Right atrium auricular region (tissue), 2 donors: ENCODE measurements around the gene PRM3. TPM values are rescaled to one million over a fixed set of nuclear protein-coding genes. Genes with fewer than 3 reads are reported as not detected.

Experiments
- DNase-seq: peaks from one replicate; pipeline ENCODE4 v3.0.0-alpha.2; 2019; ENCODE audit warnings: low spot score
- H3K27ac ChIP-seq, 2 donors: fragments of 200-600 bp; sonication (generic); 1 replicate in 1 of 2; 2 replicates in 1 of 2; pipeline ENCODE4 v1.5.1; 2016 to 2019
- H3K27me3 ChIP-seq, 2 donors: fragments of 200-600 bp; sonication (generic); one replicate each; pipeline versions ENCODE4 v1.5.1 to v1.6.0; 2017 to 2019
- H3K36me3 ChIP-seq: fragments of 200-600 bp; sonication (generic); one replicate; pipeline ENCODE4 v1.5.1; 2016
- H3K4me1 ChIP-seq, 2 donors: fragments of 200-600 bp; sonication (generic); one replicate each; pipeline versions ENCODE4 v1.5.1 to v1.6.0; 2017 to 2019
- H3K4me3 ChIP-seq, 2 donors: fragments of 200-600 bp; sonication (generic); 1 replicate in 1 of 2; 2 replicates in 1 of 2; pipeline ENCODE4 v1.5.1; 2017 to 2019; ENCODE audit warnings: mild to moderate bottlenecking in 1 of 2, moderate library complexity in 1 of 2
- H3K9me3 ChIP-seq, 2 donors: fragments of 200-600 bp; sonication (generic); one replicate each; pipeline ENCODE4 v1.5.1; 2019
- total RNA-seq, 2 donors: library from RNA; depleted of rRNA; stranded (reverse); fragments of >200 nt; gene quantifications; one replicate each; pipeline ENCODE4 v1.1.0, GENCODE V29; 2016
- TF ChIP-seq, protein P1 (sequence below), 2 donors: fragments of 200-600 bp; sonication (generic); IDR thresholded peaks; one replicate each; pipeline ENCODE4 v1.5.1; 2019; ENCODE audit warnings: antibody characterized with exemption in 2 of 2

The PRM3 gene
- total RNA-seq, 2 donors from 2014 or later = not detected

DNA sequence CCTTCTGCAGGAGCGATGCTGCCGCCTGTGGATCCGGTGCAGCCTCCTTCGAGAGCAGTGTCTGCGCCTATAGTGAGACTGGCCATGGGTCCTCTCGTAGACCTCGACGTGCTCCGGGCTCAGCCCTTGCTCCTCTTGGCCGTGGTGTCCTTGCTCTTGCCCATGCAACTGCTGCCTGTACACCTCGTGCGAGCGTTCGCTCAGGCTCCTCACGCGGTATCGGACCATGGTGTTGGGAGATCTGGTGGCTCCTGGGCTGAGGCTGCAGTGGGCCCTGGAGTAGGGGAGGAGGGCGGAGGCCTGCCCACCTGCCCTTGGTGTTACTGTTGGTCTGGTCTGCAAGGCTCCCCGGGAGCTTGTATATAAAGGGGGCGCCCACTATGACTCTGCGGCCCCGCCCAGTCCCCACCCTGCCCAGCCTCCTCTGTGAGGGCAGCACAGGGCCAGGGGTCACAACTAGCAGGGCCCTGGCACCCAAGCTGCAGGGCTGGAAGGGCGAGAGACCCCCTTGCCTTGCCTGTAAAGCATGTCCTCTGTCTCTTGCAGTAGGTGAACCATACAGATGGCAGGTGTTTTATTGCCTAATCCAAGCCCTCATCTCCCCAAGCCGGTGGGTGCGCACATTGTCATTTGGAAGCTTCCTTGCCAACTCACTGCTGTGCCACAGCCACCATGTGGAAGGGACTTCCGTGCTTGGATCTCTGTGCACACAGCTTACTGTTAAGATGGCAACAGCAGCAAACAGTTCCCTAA lies 2.9 kb upstream of the PRM3 start, which contains the start of gene PRM2:
Gene PRM2, minus strand, starts transcription at position 338 of the 753 bp plus-strand sequence. Its CDS starts 110 bp downstream, at position 228.
- H3K4me3 ChIP-seq = no peak within 1 kb of the TSS
- no peaks in the 10 kb centered on the region for H3K4me1 ChIP-seq
- H3K9me3 ChIP-seq = no peaks in the 10 kb centered on the region
- H3K27me3 ChIP-seq = no peaks in the 10 kb centered on the region
- DNase-seq = no peak
- no peaks in the 10 kb centered on the region for H3K36me3 ChIP-seq
- H3K27ac ChIP-seq = no peak within 1 kb of the TSS
- TF ChIP-seq, protein P1, sequence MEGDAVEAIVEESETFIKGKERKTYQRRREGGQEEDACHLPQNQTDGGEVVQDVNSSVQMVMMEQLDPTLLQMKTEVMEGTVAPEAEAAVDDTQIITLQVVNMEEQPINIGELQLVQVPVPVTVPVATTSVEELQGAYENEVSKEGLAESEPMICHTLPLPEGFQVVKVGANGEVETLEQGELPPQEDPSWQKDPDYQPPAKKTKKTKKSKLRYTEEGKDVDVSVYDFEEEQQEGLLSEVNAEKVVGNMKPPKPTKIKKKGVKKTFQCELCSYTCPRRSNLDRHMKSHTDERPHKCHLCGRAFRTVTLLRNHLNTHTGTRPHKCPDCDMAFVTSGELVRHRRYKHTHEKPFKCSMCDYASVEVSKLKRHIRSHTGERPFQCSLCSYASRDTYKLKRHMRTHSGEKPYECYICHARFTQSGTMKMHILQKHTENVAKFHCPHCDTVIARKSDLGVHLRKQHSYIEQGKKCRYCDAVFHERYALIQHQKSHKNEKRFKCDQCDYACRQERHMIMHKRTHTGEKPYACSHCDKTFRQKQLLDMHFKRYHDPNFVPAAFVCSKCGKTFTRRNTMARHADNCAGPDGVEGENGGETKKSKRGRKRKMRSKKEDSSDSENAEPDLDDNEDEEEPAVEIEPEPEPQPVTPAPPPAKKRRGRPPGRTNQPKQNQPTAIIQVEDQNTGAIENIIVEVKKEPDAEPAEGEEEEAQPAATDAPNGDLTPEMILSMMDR (IDR thresholded peaks at IDR 0.05) = no peak

GRCh38 chr16:11274964-11275363 lies 1.5 kb upstream of the PRM3 start:
- DNase-seq = no peak
- H3K27me3 ChIP-seq = no peaks in the 10 kb centered on the region
- H3K36me3 ChIP-seq = no peaks in the 10 kb centered on the region
- no peaks in the 10 kb centered on the region for H3K4me1 ChIP-seq
- TF ChIP-seq, protein P1 (IDR thresholded peaks at IDR 0.05) = no peak
- no peak overlapping the region for H3K4me3 ChIP-seq
- no peaks in the 10 kb centered on the region for H3K9me3 ChIP-seq
- no peak overlapping the region for H3K27ac ChIP-seq

DNA sequence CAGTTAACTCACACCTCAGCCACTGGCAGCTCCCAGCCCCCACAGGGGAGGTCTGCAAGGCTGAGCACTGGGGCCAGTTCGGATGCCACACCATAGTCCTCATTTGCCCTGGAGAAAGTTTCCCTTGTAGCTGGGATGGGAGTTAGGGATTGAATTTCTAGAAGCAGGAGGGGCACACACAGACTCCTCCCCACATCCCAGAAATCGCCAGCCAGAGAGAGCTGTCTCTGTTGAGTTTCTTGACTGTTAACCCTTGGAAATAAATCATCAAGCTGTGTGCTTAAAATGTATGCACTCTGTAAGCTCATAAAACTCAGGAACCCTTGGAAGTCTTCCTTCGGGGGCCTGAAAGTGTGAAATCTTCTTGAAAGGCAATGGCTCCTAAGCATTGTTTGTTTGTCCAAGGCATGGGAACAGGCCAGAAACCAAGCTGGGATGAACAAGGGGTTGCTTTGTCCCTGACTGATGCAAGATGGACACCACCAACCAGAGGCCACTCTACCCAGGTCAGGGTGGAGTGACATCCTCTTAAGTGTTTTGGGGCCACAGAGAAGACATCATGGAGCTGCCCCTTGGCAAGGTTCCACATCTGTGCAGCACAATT lies 394 bp upstream of the PRM3 start:
- TF ChIP-seq, protein P1 (IDR thresholded peaks at IDR 0.05) = no peak
- no peaks in the 10 kb centered on the region for H3K9me3 ChIP-seq
- H3K4me1 ChIP-seq = no peaks in the 10 kb centered on the region
- no peak for DNase-seq
- H3K36me3 ChIP-seq = no peaks in the 10 kb centered on the region
- no peaks in the 10 kb centered on the region for H3K27me3 ChIP-seq
- H3K27ac ChIP-seq = no peak overlapping the region
- no peak overlapping the region for H3K4me3 ChIP-seq

DNA sequence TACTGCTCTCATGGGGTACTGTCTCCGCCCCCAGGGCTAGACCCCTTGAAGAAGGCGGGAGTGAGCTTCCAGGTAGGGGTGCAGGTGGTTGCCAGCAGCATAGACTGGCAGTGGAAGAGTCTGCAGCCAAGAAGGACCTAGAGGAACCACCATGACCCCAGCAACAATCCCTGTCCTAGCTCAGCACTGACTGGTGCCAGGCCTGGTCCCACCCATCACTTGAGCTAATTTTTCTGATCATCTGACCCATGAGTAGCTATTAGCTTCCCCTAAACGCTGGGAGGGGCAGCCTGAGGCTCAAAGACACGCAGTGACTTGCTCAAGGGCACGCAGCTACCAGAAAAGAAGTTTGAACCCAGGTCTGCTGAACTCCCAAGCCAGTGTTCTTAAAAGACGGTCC lies 945 bp downstream of the PRM3 start:
- Histone ChIP-seq H3K4me1 (no peaks in the 10 kb centered on the region), H3K36me3 (no peaks in the 10 kb centered on the region), H3K27me3 (no peaks in the 10 kb centered on the region), H3K4me3 (no peak overlapping the region), H3K9me3 (no peaks in the 10 kb centered on the region), H3K27ac (no peak overlapping the region)
- no peak for DNase-seq
- TF ChIP-seq, protein P1 (IDR thresholded peaks at IDR 0.05) = no peak

- TF ChIP-seq, protein P1 (IDR thresholded peaks at IDR 0.05) = no peak
- Histone ChIP-seq H3K4me1 (no peaks in the 10 kb centered on the region), H3K27ac (no peak overlapping the region)
Observed at GRCh38 chr16:11271610-11272009, 1.8 kb downstream of the PRM3 start.

More at GRCh38 chr16:11271610-11272009, 1.8 kb downstream of the PRM3 start:
- no peaks in the 10 kb centered on the region for H3K9me3 ChIP-seq
- no peak for DNase-seq
- H3K4me3 ChIP-seq = no peak overlapping the region
- no peaks in the 10 kb centered on the region for H3K27me3 ChIP-seq
- no peaks in the 10 kb centered on the region for H3K36me3 ChIP-seq
